HG03378 (cell line): Measurements from ENCODE around the gene KCNA3.

Experiments
- ATAC-seq: cut with Tn5 transposase; IDR thresholded peaks from one replicate; pipeline ENCODE4 v1.9.1; 2021; ENCODE audit warnings: mild to moderate bottlenecking, moderate library complexity; ENCODE audit not compliant: unreplicated experiment

Gene KCNA3

DNA sequence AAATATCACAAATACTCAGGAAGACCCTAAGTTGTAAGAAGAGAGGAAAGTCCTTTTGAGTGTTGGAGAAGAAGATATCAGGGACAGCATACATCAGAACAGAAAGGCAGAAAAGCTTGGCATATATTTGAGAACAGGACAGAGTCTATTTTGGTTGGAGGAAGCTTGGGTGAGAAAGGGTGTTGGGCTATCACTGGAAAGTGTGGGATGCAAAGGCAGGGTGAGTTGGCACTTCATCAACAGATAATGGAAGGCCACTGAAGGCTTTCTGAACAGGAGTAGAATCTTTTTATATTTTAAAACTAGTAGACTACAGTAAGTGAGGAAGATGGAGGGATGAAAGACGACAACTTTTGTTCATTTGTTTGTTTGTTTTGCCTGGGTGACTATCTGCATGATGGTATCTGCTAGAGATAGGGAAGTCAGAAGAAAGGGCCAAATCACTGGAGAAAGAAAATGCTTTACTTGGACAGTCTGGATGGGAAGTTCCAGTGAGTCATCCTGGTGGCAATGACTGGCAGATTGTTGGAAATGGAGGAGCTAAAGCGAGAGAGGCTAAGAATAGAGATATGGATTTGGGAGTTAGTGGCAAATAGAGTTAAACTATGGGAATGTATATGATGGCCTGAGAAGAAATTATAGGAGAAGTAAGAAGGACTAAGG, 34.9 kb downstream of the KCNA3 start:
- ATAC-seq, result no peak

DNA sequence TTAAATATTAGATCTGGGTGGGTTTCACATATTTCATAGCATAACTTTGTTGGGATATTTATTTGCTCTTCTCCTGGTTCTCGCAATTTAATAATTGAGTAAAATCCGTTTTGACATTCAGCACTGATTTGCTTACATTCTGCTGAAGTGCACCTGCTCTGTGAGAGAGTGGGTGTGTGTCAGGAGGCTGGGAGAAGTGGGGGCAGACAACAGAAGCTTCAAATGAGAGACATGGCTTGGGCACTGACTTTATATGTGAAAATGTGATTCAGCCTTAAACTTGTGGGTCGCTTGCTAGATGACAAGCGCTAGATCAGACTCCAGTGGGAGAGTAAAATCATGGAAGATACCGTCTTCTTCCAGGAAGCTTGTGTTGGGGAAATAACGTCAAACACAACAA, 36.2 kb downstream of the KCNA3 start:
- ATAC-seq, result no peak

DNA sequence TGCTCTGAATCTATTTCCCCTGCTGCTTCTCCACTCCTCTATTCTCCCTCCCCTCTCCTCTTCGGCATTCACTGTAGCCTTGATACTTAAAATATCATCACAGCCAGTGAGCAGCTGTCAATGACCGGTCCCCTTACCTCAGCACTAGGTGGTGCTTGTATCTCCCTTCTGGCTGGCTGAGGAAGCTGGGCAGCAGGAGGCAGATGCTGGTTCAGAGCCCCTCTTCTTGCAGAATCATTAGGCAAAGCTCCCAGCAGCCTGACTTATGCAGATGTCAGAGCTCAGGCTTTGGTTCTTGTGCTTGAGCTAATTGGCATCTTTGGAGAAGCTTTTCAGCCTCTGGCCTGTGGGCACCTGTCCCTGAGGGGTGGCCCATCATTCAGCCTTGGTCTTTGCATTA, 36.7 kb downstream of the KCNA3 start:
- no peak for ATAC-seq

DNA sequence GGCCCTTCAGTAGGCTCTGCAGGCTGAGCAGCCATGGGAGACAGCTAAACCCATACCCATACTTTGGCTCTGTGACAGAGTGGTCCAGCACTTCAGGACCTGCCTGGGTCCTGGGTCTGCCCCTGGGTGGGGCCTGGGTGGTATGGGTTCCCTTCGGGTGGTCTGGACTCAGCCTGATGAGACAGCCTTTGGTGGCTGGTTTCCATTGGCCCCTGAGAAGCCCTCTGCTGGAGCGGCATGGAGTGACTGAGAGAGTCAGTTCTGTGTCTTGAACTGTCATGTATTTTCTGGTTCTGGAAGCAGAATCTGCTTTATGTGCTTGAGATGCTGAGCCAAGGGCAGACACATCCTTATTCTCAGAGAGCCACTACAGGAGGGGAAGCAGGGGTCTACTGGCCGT, 37.3 kb downstream of the KCNA3 start:
- ATAC-seq, result no peak

DNA sequence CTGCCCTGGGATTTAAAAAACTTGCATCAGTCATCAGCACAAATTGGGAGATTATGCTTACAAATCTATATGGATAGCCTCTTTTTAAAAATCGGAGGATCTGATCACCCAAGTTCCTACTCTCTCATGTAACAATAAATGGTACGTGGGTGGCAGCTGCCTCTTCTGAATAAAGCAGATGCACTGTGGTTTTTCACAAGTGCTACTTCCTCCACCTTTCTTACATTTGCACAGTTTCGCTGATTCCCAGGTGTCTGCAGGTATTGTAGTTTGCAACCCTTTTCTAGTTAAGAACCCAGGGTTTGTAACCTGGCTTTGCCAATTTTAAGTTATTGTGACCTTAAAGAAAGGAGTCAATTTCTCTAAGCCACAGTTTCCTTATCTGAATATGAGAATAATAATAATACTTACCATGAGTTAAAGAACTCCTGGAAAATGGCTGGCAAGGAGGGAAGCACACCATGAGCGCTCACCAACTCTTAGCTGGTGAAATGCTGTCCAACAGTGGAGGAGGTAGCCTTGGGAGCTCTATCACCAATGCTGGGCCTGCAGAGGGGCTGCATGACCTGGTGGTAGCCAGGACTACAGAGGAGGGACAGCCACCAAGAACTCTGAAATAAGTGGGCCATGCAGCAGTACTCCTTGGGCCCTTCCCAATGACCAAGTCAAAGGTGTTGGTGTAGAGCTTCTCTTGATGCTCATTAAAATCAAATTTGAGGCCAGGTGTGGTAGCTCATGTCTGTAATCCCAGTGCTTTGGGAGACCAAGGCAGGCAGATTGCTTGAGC, 38.4 kb downstream of the KCNA3 start:
- ATAC-seq, result no peak

DNA sequence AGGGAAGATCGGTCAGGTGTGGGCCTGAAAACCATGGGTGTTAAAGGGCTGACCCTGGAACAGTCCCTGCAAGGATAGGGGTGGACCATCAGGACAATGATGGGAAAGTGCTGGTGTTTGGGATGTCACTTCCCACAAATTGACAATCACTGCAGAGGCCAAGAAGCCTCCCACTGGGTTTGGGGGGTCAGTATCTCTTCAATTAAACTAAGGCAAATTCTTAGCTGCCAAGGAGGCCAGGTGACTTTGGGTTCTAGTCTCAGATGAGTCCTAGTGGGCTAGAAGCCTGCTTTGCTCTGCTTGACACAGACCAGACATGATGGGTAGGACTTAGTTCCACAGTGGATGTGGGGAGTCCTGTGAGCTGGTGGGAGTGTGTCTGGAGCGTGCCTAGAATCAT, 39.3 kb downstream of the KCNA3 start:
- no peak for ATAC-seq

DNA sequence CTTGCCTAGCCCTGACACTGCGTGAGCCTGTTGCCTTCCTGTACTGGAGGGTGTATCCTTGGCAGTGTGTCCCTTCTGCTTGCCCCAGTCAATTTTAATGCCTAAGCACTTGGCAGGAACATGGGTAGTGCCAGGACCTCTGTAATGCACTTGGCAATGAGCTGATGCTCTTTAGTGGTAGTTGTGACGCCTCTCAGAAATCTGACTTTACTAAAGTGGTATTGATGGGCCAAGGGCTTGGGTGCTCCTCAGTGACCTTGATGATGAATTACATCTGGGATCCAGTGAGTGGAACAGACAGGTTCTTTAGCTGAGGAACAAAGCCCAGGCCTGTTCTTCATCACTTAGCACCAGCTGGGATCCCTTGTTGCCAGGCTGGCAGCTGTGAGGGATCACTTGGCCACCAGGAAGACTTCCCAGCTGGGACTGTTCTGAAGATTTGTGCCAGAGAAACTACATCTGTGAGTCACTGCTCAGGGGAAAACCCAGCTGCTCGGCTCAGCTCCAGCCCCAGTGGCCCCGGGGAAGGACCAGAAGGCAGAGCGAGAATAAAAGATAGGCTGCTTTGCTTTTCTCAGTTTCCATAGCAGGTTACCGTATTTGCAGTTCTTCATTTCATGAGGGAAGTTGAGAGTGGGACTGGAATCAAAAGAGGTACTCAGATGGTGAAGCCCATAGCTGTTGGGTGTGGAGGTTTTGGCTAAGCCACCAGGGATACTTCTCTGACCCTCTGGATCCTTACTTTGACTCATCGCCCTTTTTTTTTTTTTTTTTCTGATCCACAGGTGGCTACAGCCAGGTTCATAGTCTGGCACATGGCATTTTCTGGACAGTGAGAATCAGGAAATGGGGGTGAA, 40.1 kb downstream of the KCNA3 start:
- peak; percentile 60 for ATAC-seq

DNA sequence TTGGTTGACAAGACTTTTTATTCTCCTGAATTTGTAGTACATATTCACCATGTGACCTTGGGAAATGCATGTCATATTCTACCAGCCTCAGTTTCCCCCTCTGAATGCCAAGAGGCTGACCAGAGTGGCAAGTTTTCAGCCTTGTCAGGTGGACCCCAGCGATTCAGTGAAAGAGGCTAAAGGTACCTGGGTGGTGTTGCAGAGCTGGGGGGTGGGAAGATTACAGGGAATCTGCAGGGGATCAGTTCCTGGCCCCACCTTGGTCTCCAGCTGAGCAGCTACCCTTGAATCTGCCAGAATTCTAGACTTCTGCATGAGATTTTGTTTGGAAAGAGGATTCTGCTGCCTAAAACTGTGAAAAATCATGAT, 40.7 kb downstream of the KCNA3 start:
- ATAC-seq, result no peak

DNA sequence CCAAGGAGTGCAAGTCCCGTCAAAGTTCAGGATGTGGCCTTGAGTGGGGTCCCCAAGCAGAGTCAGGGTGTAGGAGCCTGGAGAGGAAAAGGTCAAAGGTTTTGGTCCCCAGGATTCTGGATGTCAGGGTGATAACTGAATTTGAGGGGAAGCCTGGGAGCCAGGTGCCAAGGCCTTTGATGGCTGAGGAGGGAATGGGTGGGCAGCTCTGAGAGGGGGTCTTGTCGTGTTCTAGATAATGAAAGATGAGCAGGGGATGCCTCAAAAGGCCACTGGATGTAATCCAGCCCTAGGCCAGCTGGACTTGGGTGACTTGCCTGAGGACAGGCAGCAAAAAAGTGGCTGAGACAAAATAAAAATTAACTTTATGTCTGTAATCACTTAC, 41.1 kb downstream of the KCNA3 start:
- ATAC-seq, result no peak

DNA sequence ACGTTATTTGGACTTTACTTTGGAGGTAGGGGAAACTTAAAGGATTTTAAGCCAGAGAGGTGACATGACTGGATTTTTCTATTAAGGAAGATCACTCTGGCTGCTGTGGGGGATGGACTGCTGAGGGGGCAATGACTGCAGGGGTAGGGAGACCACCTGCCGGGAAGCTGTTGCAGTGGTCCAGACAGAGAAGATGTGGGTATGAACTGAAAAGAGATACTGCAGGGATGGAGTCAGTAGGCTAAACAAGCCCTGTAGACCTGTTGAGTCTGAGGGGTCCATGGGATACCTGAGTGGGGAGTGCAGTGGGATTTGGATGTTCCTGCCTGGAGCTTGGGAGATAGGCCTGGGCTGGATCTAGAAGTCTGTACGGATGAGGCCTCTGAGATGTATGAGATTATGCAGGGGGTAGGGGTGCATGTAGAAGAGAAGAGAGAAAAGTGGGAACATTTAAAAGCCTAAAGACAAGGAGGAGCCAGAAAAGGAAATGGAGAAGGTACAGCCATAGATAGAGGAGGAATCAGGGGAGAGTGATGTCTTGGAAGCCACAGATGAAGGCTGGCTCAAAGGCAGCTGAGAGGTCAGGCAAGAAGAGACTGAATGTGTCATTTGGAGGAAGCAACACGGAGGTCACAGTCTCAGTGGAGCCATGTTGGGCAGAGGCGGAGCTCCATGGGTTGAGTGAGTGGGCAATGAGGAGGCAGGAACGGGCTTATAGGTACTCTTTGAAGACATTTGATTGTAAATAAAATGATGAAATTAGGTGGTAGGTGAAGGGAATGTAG, 42.7 kb downstream of the KCNA3 start:
- ATAC-seq, result no peak

DNA sequence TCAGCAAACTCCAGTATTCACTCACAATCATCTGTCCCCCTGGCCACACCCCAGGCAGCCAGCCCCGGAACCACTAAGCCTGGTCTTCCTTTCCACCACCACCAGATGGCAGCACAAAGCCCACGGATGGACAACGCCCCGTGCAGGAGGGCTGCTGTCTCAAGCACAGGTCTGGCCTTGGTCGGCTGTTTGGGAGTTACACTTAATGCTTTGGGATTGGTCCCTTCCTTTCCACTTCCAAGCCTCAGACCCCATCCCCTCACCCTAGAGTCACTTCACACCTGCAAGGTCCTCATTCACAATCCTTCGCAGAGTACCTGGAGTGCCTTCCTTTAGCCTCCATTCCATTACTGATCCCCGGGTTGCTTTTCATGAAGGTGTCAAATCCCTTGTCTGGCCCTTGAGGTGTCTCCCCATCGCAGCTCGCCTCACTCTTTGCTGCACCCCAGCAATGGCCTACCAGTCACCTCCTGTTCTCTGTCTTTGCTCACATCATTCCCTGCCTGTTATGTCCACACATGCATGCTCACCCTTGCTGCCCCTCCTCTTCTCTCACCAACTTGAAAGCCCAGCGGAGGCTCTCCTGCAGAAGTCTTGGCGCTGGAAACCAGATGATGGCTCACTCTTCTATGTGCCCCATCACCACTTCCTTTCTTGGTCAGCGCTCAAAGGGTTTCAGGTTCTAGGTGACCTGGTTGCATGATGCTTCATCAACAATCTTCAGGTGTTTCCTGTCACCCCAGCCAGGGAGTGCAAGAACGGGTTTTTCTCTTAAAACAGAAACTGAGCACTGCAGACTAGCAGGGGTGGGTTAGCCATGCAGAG, 43.7 kb downstream of the KCNA3 start:
- peak; percentile 40 for ATAC-seq

DNA sequence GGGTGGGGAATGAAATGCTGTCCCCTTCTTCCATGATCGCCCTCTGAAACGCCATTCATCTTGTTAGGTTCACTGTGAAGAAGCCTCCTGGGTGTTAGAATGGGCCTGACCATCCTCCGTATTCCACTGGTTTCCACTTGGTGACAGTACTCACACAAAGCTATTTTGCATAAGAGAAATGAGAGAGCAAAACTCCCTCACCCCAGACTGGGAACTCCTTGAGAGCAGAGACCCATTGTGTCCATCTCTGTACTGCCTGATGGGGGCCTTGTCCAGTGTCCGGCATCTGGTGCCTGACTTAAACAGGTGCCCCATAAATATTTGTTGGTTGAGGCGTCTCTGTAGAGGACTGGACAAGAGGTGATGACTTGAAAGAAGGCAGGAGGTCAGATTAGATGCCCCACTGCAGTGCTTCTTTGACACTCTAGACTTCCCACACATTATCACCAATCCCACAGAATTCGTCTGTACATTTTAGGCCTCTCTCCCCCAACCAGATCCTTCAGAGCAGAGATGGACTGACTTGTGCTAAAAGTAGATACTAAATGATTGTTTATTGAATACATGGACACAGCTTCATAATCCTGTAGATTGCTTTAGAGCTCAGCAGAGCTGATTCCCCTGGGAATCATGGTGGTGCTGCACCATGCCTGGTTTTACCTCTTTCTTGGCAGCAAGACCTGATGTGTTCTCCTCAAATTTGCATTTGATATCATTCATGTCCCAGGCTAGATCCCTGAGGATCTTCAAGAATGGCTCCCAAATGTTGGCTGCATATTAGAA, 46.2 kb downstream of the KCNA3 start:
- ATAC-seq, result no peak

DNA sequence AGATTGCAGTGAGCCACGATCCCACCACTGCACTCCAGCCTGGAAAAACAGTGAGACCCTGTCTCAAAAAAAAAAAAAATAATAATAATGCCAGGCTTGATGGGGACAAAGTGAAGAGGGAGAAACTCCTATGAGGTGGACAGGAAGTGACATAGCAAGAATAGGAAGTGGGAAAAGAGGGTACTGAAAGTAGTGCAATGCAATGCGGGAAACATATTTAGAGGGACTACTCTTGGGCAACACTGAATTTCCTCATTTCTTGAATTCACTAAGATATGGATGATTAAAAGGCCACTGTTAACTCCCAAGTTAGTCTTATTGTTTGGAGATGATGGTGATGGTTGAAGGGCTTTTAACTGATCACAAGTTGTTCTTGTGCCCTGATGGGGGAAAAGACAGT, 47.0 kb downstream of the KCNA3 start:
- ATAC-seq, result no peak

DNA sequence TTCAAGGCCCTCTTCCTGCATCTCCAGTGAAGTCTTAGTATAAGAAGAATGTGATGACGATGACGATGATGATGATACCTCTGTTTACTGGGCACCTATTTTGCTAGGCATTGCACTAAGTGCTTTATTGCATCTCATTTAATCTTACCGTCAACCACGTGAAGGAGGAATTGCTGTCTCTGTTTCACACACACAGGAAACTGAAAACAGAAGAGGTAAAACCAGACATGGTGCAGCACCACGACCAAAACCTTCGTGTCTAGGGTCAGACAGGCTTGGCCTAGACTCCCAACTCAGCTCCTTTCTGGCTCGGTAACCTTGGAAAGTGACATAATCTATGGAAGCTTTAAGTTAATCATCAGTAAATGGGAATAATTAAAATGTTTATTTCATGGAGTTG, 47.9 kb downstream of the KCNA3 start:
- no peak for ATAC-seq
